Panc1 (cell line): ENCODE data around the gene MFAP4. TPM values are rescaled to one million over a fixed set of nuclear protein-coding genes. Genes with fewer than 3 reads are reported as not detected.

ENCODE experiments used
- ATAC-seq: fragments of 200-7000 bp; cut with Tn5 transposase; 2 replicates; pipeline ENCODE4 v1.9.1; 2020; ENCODE audit warnings: mild to moderate bottlenecking, moderate library complexity
- BruUV-seq: library from RNA; stranded (reverse); fragments of 400-500 nt; replicated peaks from 2 replicates; lab custom pipeline; 2021; lab: Mats Ljungman, UMichigan
- CTCF ChIA-PET: fragments of 300-600 bp; sonication (Branson Sonifier 250); formaldehyde crosslinking; loops from one replicate; lab custom pipeline; 2022; ENCODE audit warnings: antibody characterized with exemption; lab: Charles Lee
- POLR2A ChIA-PET: fragments of 300-600 bp; sonication (Branson Sonifier 250); formaldehyde crosslinking; loops from one replicate; lab custom pipeline; 2022; ENCODE audit warnings: antibody characterized with exemption; lab: Charles Lee
- DNase-seq: peaks from one replicate; pipeline ENCODE4 v3.0.0-alpha.2; 2010; ENCODE audit warnings: low read depth, low spot score
- H3K27ac ChIP-seq: 2 replicates; pipeline ENCODE4 v1.5.1; 2011; ENCODE audit warnings: mild to moderate bottlenecking, low read length, inconsistent platforms
- H3K27me3 ChIP-seq: fragments of 200-500 bp; sonication (Bioruptor generic); 2 replicates; pipeline ENCODE4 v1.6.0; 2014; ENCODE audit warnings: low read length, inconsistent platforms; ENCODE audit not compliant: control insufficient read depth, insufficient read depth
- H3K36me3 ChIP-seq: fragments of 200-500 bp; sonication (Bioruptor generic); 2 replicates; pipeline ENCODE4 v1.5.1; 2014; ENCODE audit warnings: inconsistent platforms, mild to moderate bottlenecking, low read length, moderate library complexity; ENCODE audit not compliant: control insufficient read depth, insufficient read depth
- H3K4me1 ChIP-seq: 2 replicates; pipeline ENCODE4 v1.5.1; 2011; ENCODE audit warnings: inconsistent platforms, mild to moderate bottlenecking, low read length, moderate library complexity; ENCODE audit not compliant: control insufficient read depth, insufficient read depth
- H3K4me3 ChIP-seq, 2 experiments: 2 replicates each; pipeline ENCODE4 v1.5.1; 2011 to 2012; ENCODE audit warnings: low read depth in 2 of 2, low read length in 2 of 2, mild to moderate bottlenecking in 2 of 2, inconsistent platforms in 1 of 2, moderate library complexity in 1 of 2
- H3K9me3 ChIP-seq: fragments of 200-500 bp; sonication (Bioruptor generic); 2 replicates; pipeline ENCODE4 v1.5.1; 2014; ENCODE audit warnings: low read depth, mild to moderate bottlenecking, inconsistent platforms, low read length, moderate library complexity; ENCODE audit not compliant: control insufficient read depth, insufficient read depth
- POLR2AphosphoS5 ChIP-seq: IDR thresholded peaks from 2 replicates; pipeline ENCODE4 v1.6.1; 2012; ENCODE audit warnings: mild to moderate bottlenecking, low read depth, low read length, moderate library complexity
- REST ChIP-seq, 2 experiments: IDR thresholded peaks; 2 replicates each; pipeline ENCODE4 v1.6.1; 2011 to 2012; ENCODE audit warnings: low read depth in 2 of 2, control low read depth in 1 of 2, low read length in 1 of 2, mild to moderate bottlenecking in 1 of 2, moderate library complexity in 1 of 2; ENCODE audit not compliant: insufficient read depth in 1 of 2
- SIN3A ChIP-seq: IDR thresholded peaks from 2 replicates; pipeline ENCODE4 v1.6.1; 2012; ENCODE audit warnings: low read depth, mild to moderate bottlenecking, low read length, moderate library complexity, borderline replicate concordance; ENCODE audit not compliant: insufficient read depth
- TCF7L2 ChIP-seq: IDR thresholded peaks from 2 replicates; pipeline ENCODE4 v1.6.1; 2011; ENCODE audit warnings: mild to moderate bottlenecking, low read depth, low read length, inconsistent platforms
- in situ Hi-C: cut with HindIII; loops from 2 replicates; pipeline ENCODE4 v1.10.0; 2016; ENCODE audit warnings: low sequenced_read_pairs, low pct_unique_long_range_greater_than_20kb
- intact Hi-C: fragments of 100-400 bp; cut with micrococcal nuclease; formaldehyde crosslinking; loops from one replicate; pipeline ENCODE4 v1.10.0; 2022; ENCODE audit not compliant: unreplicated experiment
- total RNA-seq: library from RNA; stranded (reverse); gene quantifications from one replicate; pipeline ENCODE4 v1.2.1, GENCODE V29; 2021; ENCODE audit not compliant: unreplicated experiment
- TF ChIP-seq, protein P1 (sequence below): fragments of 450-650 bp; IDR thresholded peaks from 2 replicates; pipeline ENCODE4 v1.5.1; 2017; ENCODE audit warnings: mild to moderate bottlenecking

MFAP4 gene
- total RNA-seq, 1 experiment from 2014 or later = 0.92 TPM

DNA sequence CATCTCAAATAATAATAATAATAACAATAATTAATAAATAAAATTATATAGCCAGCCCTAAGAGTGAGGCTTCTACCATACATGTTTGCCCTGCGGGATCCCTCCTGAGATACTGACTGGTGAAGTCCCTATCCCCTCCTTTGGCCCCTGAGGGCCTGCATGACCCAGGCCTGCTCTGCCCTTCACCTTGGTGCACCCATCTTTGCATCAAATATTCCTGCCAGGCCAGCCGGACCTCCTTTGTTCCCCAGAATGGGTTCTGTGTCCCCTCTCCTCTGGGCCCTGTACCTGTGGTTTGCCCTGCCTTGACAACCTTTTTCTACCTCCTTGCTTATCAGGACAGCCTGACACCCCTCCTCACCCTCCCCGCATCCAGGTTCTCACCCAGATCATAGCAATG lies 22.1 kb upstream of the MFAP4 start:
- no peak for ATAC-seq
- in situ Hi-C loops (no loop called here), intact Hi-C loops (no loop called here)
- Histone ChIP-seq H3K4me1 (no peaks in the 10 kb centered on the region), H3K36me3 (no peaks in the 10 kb centered on the region), H3K27ac (no peak overlapping the region), H3K4me3 (no peak overlapping the region), H3K9me3 (no peaks in the 10 kb centered on the region), H3K27me3 (no peaks in the 10 kb centered on the region)
- ChIA-PET CTCF (no interaction called here), POLR2A (no interaction called here)
- no peak for TF ChIP-seq POLR2AphosphoS5
- TF ChIP-seq REST (IDR thresholded peaks at IDR 0.05; ENCODE audit: insufficient read depth in 1 of 2, low read depth in 2 of 2, low read length in 1 of 2) = no peak
- DNase-seq = no peak
- BruUV-seq = no TSS peak

GRCh38 chr17:19408346-19408710 lies 21.3 kb upstream of the MFAP4 start:
- ChIA-PET POLR2A (no interaction called here), CTCF (no interaction called here)
- BruUV-seq = no TSS peak
- Histone ChIP-seq H3K9me3 (no peaks in the 10 kb centered on the region), H3K27ac (no peak overlapping the region), H3K4me1 (no peaks in the 10 kb centered on the region), H3K4me3 (no peak overlapping the region), H3K36me3 (no peaks in the 10 kb centered on the region), H3K27me3 (no peaks in the 10 kb centered on the region)
- ATAC-seq (no peak), DNase-seq (no peak)
- in situ Hi-C loops (no loop called here), intact Hi-C loops (no loop called here)
- TF ChIP-seq, protein P1, sequence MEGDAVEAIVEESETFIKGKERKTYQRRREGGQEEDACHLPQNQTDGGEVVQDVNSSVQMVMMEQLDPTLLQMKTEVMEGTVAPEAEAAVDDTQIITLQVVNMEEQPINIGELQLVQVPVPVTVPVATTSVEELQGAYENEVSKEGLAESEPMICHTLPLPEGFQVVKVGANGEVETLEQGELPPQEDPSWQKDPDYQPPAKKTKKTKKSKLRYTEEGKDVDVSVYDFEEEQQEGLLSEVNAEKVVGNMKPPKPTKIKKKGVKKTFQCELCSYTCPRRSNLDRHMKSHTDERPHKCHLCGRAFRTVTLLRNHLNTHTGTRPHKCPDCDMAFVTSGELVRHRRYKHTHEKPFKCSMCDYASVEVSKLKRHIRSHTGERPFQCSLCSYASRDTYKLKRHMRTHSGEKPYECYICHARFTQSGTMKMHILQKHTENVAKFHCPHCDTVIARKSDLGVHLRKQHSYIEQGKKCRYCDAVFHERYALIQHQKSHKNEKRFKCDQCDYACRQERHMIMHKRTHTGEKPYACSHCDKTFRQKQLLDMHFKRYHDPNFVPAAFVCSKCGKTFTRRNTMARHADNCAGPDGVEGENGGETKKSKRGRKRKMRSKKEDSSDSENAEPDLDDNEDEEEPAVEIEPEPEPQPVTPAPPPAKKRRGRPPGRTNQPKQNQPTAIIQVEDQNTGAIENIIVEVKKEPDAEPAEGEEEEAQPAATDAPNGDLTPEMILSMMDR = no peak
- no peak for TF ChIP-seq POLR2AphosphoS5
- TF ChIP-seq REST (IDR thresholded peaks at IDR 0.05; ENCODE audit: insufficient read depth in 1 of 2, low read depth in 2 of 2, low read length in 1 of 2) = no peak
- TF ChIP-seq TCF7L2 = no peak
- no peak for TF ChIP-seq SIN3A
